Cerebellar cortex (tissue), 1 donor: ENCODE measurements around the gene IREB2.
A peak's percentile ranks its signal among the peaks of the same experiment; 100 is the strongest.
"Not testable (repeated sequence)": the region's sequence is repeated elsewhere in the genome, so short reads cannot be mapped to it uniquely, and the experiment has no call there.

Experiments used
- DNase-seq: peaks from one replicate; pipeline ENCODE4 v3.0.0-alpha.2; 2015; ENCODE audit warnings: low spot score

IREB2 gene

GRCh38 chr15:78481917-78482316, 43.9 kb downstream of the IREB2 start:
- no peak for DNase-seq

DNA sequence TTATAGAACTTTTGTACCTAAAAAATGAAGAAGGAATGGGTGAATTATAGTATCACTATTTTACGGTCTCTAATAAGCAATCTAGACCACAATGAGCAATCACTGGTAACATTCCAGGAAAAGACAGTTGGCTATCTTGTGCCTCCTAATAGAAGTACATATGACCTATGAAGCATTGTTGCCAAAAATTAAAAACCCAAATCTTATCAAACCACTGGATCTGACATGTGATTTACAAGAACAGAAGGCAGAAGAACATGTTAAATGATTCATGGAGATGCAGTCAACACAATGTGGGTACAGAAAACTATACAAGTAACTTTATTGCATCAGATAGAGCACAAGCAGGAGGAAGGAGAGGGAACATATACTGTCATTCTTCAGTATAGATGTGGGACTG, 54.9 kb downstream of the IREB2 start:
- no peak for DNase-seq

- no peak for DNase-seq
These were observed 63.8 kb downstream of the IREB2 start for GRCh38 chr15:78501857-78502256.

GRCh38 chr15:78502641-78503040, 64.6 kb downstream of the IREB2 start:
- DNase-seq, result no peak

- peak; percentile 99 for DNase-seq
These were observed 69.2 kb downstream of the IREB2 start, which contains the start of gene HYKK for GRCh38 chr15:78506971-78507830. Gene HYKK, plus strand, starts transcription at chr15:78507577. Its CDS starts 5,512 bp downstream, at chr15:78513089.

- no peak for DNase-seq
These were observed 69.8 kb downstream of the IREB2 start for GRCh38 chr15:78507831-78508160.

- peak; percentile 7 for DNase-seq
These were observed 70.3 kb downstream of the IREB2 start for GRCh38 chr15:78508272-78508671.

- DNase-seq, result no peak
These were observed 71.8 kb downstream of the IREB2 start for GRCh38 chr15:78509726-78510312.

DNA sequence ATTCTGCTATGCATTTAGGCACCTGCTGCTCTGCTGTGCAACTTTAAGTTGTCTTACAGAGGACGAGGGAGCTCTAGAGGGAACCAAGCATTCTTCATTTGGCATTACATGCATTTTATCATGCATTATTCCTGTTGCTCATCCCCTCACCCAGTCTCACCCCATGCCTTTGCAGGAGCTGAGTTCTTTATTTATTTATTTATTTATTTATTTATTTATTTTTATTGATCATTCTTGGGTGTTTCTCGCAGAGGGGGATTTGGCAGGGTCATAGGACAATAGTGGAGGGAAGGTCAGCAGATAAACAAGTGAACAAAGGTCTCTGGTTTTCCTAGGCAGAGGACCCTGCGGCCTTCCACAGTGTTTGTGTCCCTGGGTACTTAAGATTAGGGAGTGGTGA, 82.0 kb downstream of the IREB2 start:
- not testable (repeated sequence) for DNase-seq

GRCh38 chr15:78524230-78524629, 86.2 kb downstream of the IREB2 start:
- no peak for DNase-seq

DNA sequence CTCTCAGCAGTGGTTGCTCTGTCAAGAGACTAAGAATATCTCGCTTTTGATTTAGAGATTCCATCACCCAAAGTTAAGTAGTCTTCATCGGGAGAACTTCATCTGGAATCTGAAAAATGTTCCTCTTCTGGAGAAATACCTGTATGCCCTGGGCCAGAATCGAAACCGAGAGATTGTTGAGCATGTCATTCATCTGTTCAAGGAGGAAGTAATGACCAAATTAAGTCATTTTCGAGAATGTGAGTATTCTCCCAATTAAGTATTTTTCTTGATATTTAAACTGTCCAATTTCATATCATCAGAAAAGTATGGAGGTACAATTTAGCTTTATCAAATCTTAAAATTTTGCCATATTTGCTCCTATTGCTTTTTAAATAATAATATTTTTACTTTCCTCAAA, 89.3 kb downstream of the IREB2 start:
- no peak for DNase-seq

- no peak for DNase-seq
These were observed 95.3 kb downstream of the IREB2 start for GRCh38 chr15:78533331-78533730.

DNA sequence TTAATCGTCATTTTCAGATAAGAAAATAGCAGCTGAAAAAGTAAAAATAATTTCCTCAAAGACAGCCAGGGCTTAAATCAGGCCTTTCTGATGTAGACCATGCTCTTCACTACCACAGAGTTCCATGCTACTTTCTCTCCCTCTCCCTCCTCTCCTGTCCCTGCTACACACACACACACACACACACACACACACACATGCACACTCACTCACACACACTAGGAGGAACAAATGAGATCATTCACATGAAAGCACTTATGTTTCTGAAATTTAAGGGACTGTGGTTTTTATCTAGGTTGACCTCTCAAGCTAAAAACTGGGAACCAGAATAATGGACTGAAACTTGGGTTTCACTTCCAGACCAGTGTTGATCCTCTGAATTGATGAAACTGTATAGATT, 98.1 kb downstream of the IREB2 start:
- DNase-seq, result no peak

GRCh38 chr15:78537266-78537905, 99.4 kb downstream of the IREB2 start:
- no peak for DNase-seq

DNA sequence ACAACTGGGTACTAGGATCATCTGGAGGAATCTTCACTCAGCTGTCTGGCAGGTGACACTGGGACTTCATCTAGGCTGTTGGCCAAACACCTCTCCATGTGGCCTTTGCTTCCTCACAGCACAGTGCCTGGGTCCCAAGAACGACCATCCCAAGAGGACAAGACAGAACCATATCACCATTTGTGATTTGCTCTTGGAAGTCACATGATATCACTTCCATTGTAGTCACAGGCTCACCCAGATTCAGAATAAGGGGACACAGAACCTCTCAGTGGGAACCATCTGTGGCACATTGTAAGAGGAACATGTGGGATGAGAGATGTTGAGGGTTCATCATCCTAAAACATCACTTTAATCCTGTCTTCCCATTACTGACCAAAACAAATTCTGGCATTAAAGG, 100.3 kb downstream of the IREB2 start:
- no peak for DNase-seq

- DNase-seq, result not testable (repeated sequence)
These were observed 101.6 kb downstream of the IREB2 start for GRCh38 chr15:78539464-78540140.

DNA sequence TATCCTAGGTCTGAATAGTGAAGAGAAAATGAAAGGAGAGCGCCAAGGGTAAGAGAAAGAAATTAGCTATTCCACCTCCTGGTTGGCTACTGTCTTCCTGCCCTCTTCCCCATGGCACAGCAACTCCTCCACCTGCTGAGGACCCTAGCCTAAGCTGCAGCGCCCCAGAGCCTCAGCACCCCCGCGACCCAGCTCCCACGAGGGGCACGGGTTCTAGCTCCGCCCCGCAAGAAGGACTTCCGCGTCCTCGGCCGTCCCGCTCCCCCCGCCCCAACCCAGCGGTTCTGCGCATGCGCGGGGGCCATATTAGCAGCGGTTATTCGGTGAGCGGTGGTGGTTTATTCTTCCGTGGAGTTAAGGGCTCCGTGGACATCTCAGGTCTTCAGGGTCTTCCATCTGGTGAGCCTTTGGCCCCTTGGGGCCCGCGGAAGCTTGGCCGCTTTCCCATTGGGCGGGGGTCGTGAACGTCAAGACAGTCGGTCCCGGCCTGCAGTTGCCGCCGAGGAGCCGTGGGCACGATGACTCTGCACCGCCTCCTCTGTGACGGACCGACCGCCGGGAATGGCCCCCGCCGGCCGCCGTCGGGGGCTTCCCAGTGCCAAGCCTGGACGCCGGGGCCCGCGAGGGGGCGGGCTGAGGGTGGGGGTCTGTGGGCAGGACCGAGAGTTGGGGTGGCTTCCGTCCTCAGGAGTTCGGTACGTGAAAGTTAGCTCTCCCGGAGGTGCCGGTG, 102.3 kb downstream of the IREB2 start, which contains the start of gene PSMA4:
PSMA4 (plus strand) TSS at position 304 of the 730 bp plus-strand sequence. CDS start 1,484 bp downstream, outside the sequence.
- DNase-seq, result peak; percentile 87

DNA sequence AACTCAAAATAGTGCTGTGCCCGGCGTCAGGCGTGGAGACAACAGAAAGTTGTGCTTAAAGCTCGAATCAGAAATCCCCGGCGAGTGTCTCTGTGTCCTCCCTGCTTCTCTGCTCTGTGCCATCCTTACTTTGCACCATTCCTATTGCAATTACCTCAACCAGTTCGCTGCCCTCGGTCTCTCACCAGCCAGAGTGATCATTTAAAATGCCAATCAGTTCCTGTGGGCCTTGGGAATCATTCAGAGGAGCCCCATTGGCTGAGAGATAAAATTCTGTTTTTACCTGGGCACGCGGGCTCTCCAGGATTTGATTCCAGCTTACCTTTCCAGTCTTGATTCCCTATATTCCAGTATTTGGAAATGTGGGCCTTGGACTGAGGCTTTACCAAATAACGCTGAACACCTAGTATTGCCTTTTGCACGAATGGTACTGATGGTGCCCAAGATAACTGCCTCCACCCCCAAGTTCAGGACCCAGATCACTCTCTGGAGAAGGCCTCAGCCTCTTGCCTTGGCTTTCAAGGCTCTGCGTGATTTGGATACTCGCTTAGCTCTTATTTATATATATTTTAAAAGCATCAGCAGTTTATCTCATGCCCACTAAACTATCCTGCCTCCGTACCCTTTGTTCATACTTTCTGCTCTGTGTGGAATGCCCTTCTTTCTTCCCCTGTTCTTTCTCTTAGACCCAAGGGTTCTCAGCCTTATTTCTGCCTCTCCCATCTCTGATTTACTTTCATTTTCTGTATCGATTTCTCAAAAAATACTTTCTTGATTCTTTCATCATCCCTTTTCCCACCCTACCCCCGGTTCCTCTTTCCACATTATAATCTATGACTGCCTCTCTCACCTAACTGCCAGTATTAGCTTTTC, 103.1 kb downstream of the IREB2 start:
- no peak for DNase-seq

DNA sequence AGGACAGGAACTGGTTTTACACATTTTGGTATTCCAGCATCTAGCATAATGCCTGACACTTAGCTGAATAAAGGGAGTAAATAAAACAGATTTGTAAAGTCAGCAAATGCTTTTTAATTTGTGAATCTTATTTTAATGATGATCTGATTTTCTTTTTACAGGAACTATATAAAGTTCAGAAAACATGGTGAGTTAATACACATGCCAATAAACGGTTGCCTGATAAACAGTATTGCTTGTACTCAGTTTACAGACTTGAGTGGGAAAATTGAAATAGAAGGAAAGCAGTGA, 103.7 kb downstream of the IREB2 start:
- no peak for DNase-seq

DNA sequence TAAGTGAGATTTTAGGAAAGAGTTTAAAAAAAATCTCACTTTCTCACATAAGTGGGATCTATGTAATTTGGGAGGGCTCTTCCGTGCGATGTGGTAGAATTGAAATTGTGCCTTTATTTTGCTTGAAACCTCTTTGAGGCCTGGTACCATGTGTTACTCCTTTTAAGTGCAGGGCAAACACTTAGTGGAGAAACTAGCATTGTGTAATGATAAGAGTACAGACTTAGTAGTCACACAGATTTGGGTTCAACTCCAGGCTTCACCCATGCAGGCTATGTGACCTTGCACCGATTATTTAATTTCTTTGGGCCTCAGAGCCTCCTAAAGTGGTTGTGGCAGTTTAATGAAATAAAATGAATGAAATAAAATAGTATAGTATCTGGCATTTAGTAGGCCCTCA, 104.6 kb downstream of the IREB2 start:
- no peak for DNase-seq

- no peak for DNase-seq
These were observed 112.2 kb downstream of the IREB2 start for GRCh38 chr15:78550194-78550593.
